Endodermal cell (in vitro differentiated cells): ENCODE results near the gene ATP10B. TPM values are rescaled to one million over a fixed set of nuclear protein-coding genes. Genes with fewer than 3 reads are reported as not detected.
"Not testable (repeated sequence)": the region's sequence is repeated elsewhere in the genome, so short reads cannot be mapped to it uniquely, and the experiment has no call there.

Source experiments
- DNase-seq: peaks from one replicate; pipeline ENCODE4 v3.0.0-alpha.2; 2017
- H3K27ac ChIP-seq: 2 replicates; pipeline ENCODE4 v1.5.1; 2013; ENCODE audit warnings: mild to moderate bottlenecking, low read depth, low read length, moderate library complexity
- H3K27me3 ChIP-seq: 2 replicates; pipeline ENCODE4 v1.6.1; 2013; ENCODE audit warnings: mild to moderate bottlenecking, low read length, moderate library complexity; ENCODE audit not compliant: insufficient read depth, control insufficient read depth, poor library complexity, severe bottlenecking
- H3K36me3 ChIP-seq: 2 replicates; pipeline ENCODE4 v1.7.0; 2013; ENCODE audit warnings: mild to moderate bottlenecking, low read length, moderate library complexity; ENCODE audit not compliant: control insufficient read depth, insufficient read depth
- H3K4me1 ChIP-seq: one replicate; pipeline ENCODE4 v1.7.0; 2013; ENCODE audit warnings: low read length; ENCODE audit not compliant: control insufficient read depth, insufficient read depth
- H3K4me3 ChIP-seq: 2 replicates; pipeline ENCODE4 v1.5.1; 2013; ENCODE audit warnings: mild to moderate bottlenecking, low read length, moderate library complexity
- H3K9ac ChIP-seq: 2 replicates; pipeline ENCODE4 v1.6.1; 2013; ENCODE audit warnings: mild to moderate bottlenecking, low read length, moderate library complexity; ENCODE audit not compliant: poor library complexity, severe bottlenecking; ENCODE audit errors: extremely low read depth
- H3K9me3 ChIP-seq: 2 replicates; pipeline ENCODE4 v1.6.1; 2013; ENCODE audit warnings: mild to moderate bottlenecking, low read length, moderate library complexity; ENCODE audit not compliant: control insufficient read depth
- H3K27ac Mint-ChIP-seq: 2 replicates; pipeline ENCODE4 v1.8.0; 2020; ENCODE audit warnings: mixed read lengths
- H3K27me3 Mint-ChIP-seq: 2 replicates; pipeline ENCODE4 v1.8.0; 2021; ENCODE audit warnings: mild to moderate bottlenecking, mixed read lengths; ENCODE audit not compliant: insufficient read depth
- H3K36me3 Mint-ChIP-seq: 2 replicates; pipeline ENCODE4 v1.8.0; 2020; ENCODE audit warnings: low read depth, mixed read lengths
- H3K4me1 Mint-ChIP-seq: 2 replicates; pipeline ENCODE4 v1.8.0; 2020; ENCODE audit warnings: mixed read lengths
- H3K4me3 Mint-ChIP-seq: 2 replicates; pipeline ENCODE4 v1.8.0; 2020; ENCODE audit warnings: mild to moderate bottlenecking, moderate library complexity, mixed read lengths
- H3K9me3 Mint-ChIP-seq: 2 replicates; pipeline ENCODE4 v1.8.0; 2020; ENCODE audit warnings: mild to moderate bottlenecking, mixed read lengths
- WGBS, 2 experiments: methylation state at CpG; one replicate each; pipeline versions ENCODE4 v1.1.5 to v1.1.7; 2013; ENCODE audit warnings: missing lambda C conversion rate in 2 of 2, mixed read lengths in 1 of 2; ENCODE audit not compliant: insufficient coverage in 1 of 2, insufficient read length in 1 of 2; 5-methylcytosine and 5-hydroxymethylcytosine counted together
- total RNA-seq, 2 donors: library from RNA; stranded (reverse); fragmentation: NEBNext Ultra II Directional in 1 of 2; extraction: Animal tissue kit (Norgen Biotek cat#: 25700) in 1 of 2; gene quantifications; 2 replicates in 1 of 2; 3 replicates in 1 of 2; pipeline ENCODE4 v1.2.1, GENCODE V29; 2021
- TF ChIP-seq, protein P1 (sequence below): fragments of 200-600 bp; sonication (generic); conservative IDR thresholded peaks from 2 replicates; pipeline ENCODE4 v1.5.0; 2021; ENCODE audit warnings: antibody characterized with exemption, mild to moderate bottlenecking

ATP10B gene
- total RNA-seq, 2 donors from 2014 or later: 0.15 to 0.38 TPM

- peaks cover 6% of the 10 kb centered on the region for H3K9me3 ChIP-seq
- WGBS, 2 experiments: 86% methylated on average over 1 of the region's 1 CpG; no CpG with 5 or more reads in 1 of the 2 experiments
- H3K36me3 ChIP-seq: no peaks in the 10 kb centered on the region
- H3K4me1 ChIP-seq: no peaks in the 10 kb centered on the region
- no peaks in the 10 kb centered on the region for H3K27me3 ChIP-seq
- peaks cover 9% of the 10 kb centered on the region for H3K9me3 Mint-ChIP-seq
- H3K27ac Mint-ChIP-seq: no peak overlapping the region
- H3K4me3 Mint-ChIP-seq: no peak overlapping the region
- H3K27ac ChIP-seq: no peak overlapping the region
- no peaks in the 10 kb centered on the region for H3K27me3 Mint-ChIP-seq
- no peak overlapping the region for H3K9ac ChIP-seq
- no peak overlapping the region for H3K4me3 ChIP-seq
- H3K36me3 Mint-ChIP-seq: peaks cover 2% of the 10 kb centered on the region
- TF ChIP-seq, protein P1, sequence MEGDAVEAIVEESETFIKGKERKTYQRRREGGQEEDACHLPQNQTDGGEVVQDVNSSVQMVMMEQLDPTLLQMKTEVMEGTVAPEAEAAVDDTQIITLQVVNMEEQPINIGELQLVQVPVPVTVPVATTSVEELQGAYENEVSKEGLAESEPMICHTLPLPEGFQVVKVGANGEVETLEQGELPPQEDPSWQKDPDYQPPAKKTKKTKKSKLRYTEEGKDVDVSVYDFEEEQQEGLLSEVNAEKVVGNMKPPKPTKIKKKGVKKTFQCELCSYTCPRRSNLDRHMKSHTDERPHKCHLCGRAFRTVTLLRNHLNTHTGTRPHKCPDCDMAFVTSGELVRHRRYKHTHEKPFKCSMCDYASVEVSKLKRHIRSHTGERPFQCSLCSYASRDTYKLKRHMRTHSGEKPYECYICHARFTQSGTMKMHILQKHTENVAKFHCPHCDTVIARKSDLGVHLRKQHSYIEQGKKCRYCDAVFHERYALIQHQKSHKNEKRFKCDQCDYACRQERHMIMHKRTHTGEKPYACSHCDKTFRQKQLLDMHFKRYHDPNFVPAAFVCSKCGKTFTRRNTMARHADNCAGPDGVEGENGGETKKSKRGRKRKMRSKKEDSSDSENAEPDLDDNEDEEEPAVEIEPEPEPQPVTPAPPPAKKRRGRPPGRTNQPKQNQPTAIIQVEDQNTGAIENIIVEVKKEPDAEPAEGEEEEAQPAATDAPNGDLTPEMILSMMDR: no peak
- peaks cover 4% of the 10 kb centered on the region for H3K4me1 Mint-ChIP-seq
- no peak for DNase-seq
Observed at GRCh38 chr5:160831801-160832200, 20.2 kb downstream of the ATP10B start.

- Histone ChIP-seq H3K4me3 (no peak overlapping the region), H3K36me3 (no peaks in the 10 kb centered on the region), H3K9me3 (peaks cover 20% of the 10 kb centered on the region), H3K4me1 (no peaks in the 10 kb centered on the region), H3K9ac (no peak overlapping the region), H3K27ac (no peak overlapping the region), H3K27me3 (no peaks in the 10 kb centered on the region)
- Mint-ChIP-seq H3K4me1 (no peaks in the 10 kb centered on the region), H3K27me3 (no peaks in the 10 kb centered on the region), H3K4me3 (no peak overlapping the region), H3K36me3 (peaks cover 3% of the 10 kb centered on the region), H3K9me3 (peaks cover 33% of the 10 kb centered on the region), H3K27ac (no peak overlapping the region)
- WGBS, 2 experiments: 86 to 96% methylated on average over 2 to 3 of the region's 3 CpGs
- TF ChIP-seq, protein P1: no peak
- no peak for DNase-seq
Observed at GRCh38 chr5:160824301-160825001, 27.6 kb downstream of the ATP10B start.

GRCh38 chr5:160812996-160813395 is 39.0 kb downstream of the ATP10B start:
- peaks cover 41% of the 10 kb centered on the region for H3K9me3 Mint-ChIP-seq

More at GRCh38 chr5:160812996-160813395, 39.0 kb downstream of the ATP10B start:
- H3K27ac Mint-ChIP-seq, H3K4me3 Mint-ChIP-seq, H3K27me3 Mint-ChIP-seq, H3K36me3 Mint-ChIP-seq, H3K4me1 ChIP-seq, H3K27me3 ChIP-seq, H3K9ac ChIP-seq, H3K36me3 ChIP-seq, H3K4me1 Mint-ChIP-seq, H3K27ac ChIP-seq, DNase-seq, H3K4me3 ChIP-seq: not testable (repeated sequence)
- peaks cover 11% of the 10 kb centered on the region for H3K9me3 ChIP-seq
- WGBS, 2 experiments: 96% methylated on average over 9 of the region's 12 CpGs; no CpG with 5 or more reads in 1 of the 2 experiments
